Trophoblast cell (in vitro differentiated cells and primary cell): ENCODE measurements around the gene PIH1D1.
"Not testable (repeated sequence)": the region's sequence is repeated elsewhere in the genome, so short reads cannot be mapped to it uniquely, and the experiment has no call there.

Experiments used
- DNase-seq, 2 donors: peaks; one replicate each; pipeline ENCODE4 v3.0.0-alpha.2; 2016
- H2AFZ ChIP-seq: 2 replicates; pipeline ENCODE4 v1.6.1; 2013; ENCODE audit warnings: low read length, moderate library complexity, mild to moderate bottlenecking; ENCODE audit not compliant: insufficient read depth, poor library complexity
- H2AK5ac ChIP-seq: 2 replicates; pipeline ENCODE4 v1.6.1; 2013; ENCODE audit warnings: mild to moderate bottlenecking, low read length
- H2BK120ac ChIP-seq: 2 replicates; pipeline ENCODE4 v1.6.1; 2013; ENCODE audit warnings: low read length, mild to moderate bottlenecking, moderate library complexity; ENCODE audit not compliant: insufficient read depth, poor library complexity
- H2BK12ac ChIP-seq: 2 replicates; pipeline ENCODE4 v1.6.1; 2013; ENCODE audit warnings: mild to moderate bottlenecking, low read length, moderate library complexity
- H2BK5ac ChIP-seq: 2 replicates; pipeline ENCODE4 v1.6.1; 2013; ENCODE audit warnings: low read length, low read depth, moderate library complexity, mild to moderate bottlenecking; ENCODE audit not compliant: poor library complexity
- H3K14ac ChIP-seq: 2 replicates; pipeline ENCODE4 v1.6.1; 2013; ENCODE audit warnings: mild to moderate bottlenecking, low read length
- H3K18ac ChIP-seq: 2 replicates; pipeline ENCODE4 v1.6.1; 2013; ENCODE audit warnings: mild to moderate bottlenecking, low read length
- H3K23ac ChIP-seq: 2 replicates; pipeline ENCODE4 v1.6.1; 2013; ENCODE audit warnings: low read length
- H3K27ac ChIP-seq: 2 replicates; pipeline ENCODE4 v1.5.1; 2013; ENCODE audit warnings: low read depth, mild to moderate bottlenecking, inconsistent platforms, low read length, moderate library complexity
- H3K27me3 ChIP-seq: 2 replicates; pipeline ENCODE4 v1.6.1; 2013; ENCODE audit warnings: inconsistent platforms, mild to moderate bottlenecking, low read length, moderate library complexity; ENCODE audit not compliant: insufficient read depth
- H3K36me3 ChIP-seq, 2 experiments: 1 replicate in 1 of 2; 2 replicates in 1 of 2; pipeline ENCODE4 v1.6.1; 2013; ENCODE audit warnings: low read length in 2 of 2, mild to moderate bottlenecking in 2 of 2, moderate library complexity in 1 of 2; ENCODE audit not compliant: insufficient read depth in 2 of 2, control insufficient read depth in 1 of 2
- H3K4ac ChIP-seq: 2 replicates; pipeline ENCODE4 v1.6.1; 2013; ENCODE audit warnings: low read depth, mild to moderate bottlenecking, low read length, moderate library complexity
- H3K4me1 ChIP-seq, 2 experiments: 1 replicate in 1 of 2; 2 replicates in 1 of 2; pipeline ENCODE4 v1.6.1; 2013; ENCODE audit warnings: low read length in 2 of 2, mild to moderate bottlenecking in 2 of 2, moderate library complexity in 1 of 2; ENCODE audit not compliant: insufficient read depth in 2 of 2, control insufficient read depth in 1 of 2
- H3K4me2 ChIP-seq: 2 replicates; pipeline ENCODE4 v1.6.1; 2013; ENCODE audit warnings: inconsistent platforms, mild to moderate bottlenecking, low read length, moderate library complexity
- H3K4me3 ChIP-seq: 2 replicates; pipeline ENCODE4 v1.5.1; 2013; ENCODE audit warnings: mild to moderate bottlenecking, low read depth, low read length, inconsistent platforms
- H3K79me1 ChIP-seq: one replicate; pipeline ENCODE4 v1.6.1; 2013; ENCODE audit warnings: low read length
- H3K79me2 ChIP-seq: 2 replicates; pipeline ENCODE4 v1.6.1; 2013; ENCODE audit warnings: low read length, mild to moderate bottlenecking; ENCODE audit not compliant: control insufficient read depth, insufficient read depth, poor library complexity
- H3K9ac ChIP-seq: 2 replicates; pipeline ENCODE4 v1.6.1; 2013; ENCODE audit warnings: mild to moderate bottlenecking, low read length
- H3K9me3 ChIP-seq: 2 replicates; pipeline ENCODE4 v1.6.1; 2013; ENCODE audit warnings: low read depth, mild to moderate bottlenecking, control low read depth, inconsistent platforms, low read length; ENCODE audit not compliant: insufficient read depth
- H4K12ac ChIP-seq: 2 replicates; pipeline ENCODE4 v1.6.1; 2013; ENCODE audit warnings: low read depth, mild to moderate bottlenecking, low read length, moderate library complexity
- H4K8ac ChIP-seq: 2 replicates; pipeline ENCODE4 v1.6.1; 2013; ENCODE audit warnings: low read depth, mild to moderate bottlenecking, low read length, moderate library complexity
- H4K91ac ChIP-seq: one replicate; pipeline ENCODE4 v1.6.1; 2013; ENCODE audit warnings: low read depth, mild to moderate bottlenecking, low read length, moderate library complexity
- WGBS: extraction: QIAGEN DNeasy Blood & Tissue Kit; methylation state at CpG from one replicate; pipeline ENCODE4 v1.1.7; 2013; ENCODE audit warnings: missing lambda C conversion rate; ENCODE audit not compliant: insufficient read length, insufficient coverage; ENCODE audit errors: extremely low coverage; 5-methylcytosine and 5-hydroxymethylcytosine counted together

The PIH1D1 gene

DNA sequence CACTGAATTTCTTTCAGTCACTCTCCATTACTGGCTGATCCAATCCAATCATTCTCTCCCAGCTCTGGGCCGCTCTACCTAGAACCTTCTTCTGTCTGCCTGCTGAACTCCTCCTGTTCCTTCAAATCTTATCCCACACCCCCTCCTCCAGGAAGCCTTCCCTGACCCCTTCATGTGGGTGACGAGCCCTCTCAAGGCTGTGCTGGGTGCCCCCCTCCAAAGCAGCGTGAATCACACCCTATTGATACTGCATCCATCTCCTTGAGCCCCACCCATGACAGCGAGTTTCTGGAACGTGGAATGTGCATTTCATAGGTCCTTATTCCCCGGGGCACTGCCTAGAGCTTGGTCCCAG, 3.2 kb downstream of the PIH1D1 start:
- Histone ChIP-seq H3K4me3 (no peak overlapping the region), H3K79me2 (peaks cover 5% of the 10 kb centered on the region), H4K12ac (no peak overlapping the region), H2BK120ac (no peak overlapping the region), H2BK12ac (no peak overlapping the region), H4K8ac (no peak overlapping the region), H3K27me3 (no peaks in the 10 kb centered on the region), H3K4ac (no peak overlapping the region), H3K36me3 (peaks cover 27 to 29% of the 10 kb centered on the region in 2 experiments), H3K4me1 (no peaks in the 10 kb centered on the region), H2BK5ac (no peak overlapping the region), H3K79me1 (peaks cover 7% of the 10 kb centered on the region), H3K18ac (no peak overlapping the region), H3K23ac (no peak overlapping the region), H3K9ac (no peak overlapping the region), H2AK5ac (no peak overlapping the region), H3K4me2 (no peak overlapping the region), H4K91ac (no peak overlapping the region), H2AFZ (no peak overlapping the region), H3K9me3 (no peaks in the 10 kb centered on the region), H3K27ac (no peak overlapping the region), H3K14ac (no peak overlapping the region)
- WGBS = no CpG with 5 or more reads among the region's 6 CpGs
- DNase-seq = no peak

DNA sequence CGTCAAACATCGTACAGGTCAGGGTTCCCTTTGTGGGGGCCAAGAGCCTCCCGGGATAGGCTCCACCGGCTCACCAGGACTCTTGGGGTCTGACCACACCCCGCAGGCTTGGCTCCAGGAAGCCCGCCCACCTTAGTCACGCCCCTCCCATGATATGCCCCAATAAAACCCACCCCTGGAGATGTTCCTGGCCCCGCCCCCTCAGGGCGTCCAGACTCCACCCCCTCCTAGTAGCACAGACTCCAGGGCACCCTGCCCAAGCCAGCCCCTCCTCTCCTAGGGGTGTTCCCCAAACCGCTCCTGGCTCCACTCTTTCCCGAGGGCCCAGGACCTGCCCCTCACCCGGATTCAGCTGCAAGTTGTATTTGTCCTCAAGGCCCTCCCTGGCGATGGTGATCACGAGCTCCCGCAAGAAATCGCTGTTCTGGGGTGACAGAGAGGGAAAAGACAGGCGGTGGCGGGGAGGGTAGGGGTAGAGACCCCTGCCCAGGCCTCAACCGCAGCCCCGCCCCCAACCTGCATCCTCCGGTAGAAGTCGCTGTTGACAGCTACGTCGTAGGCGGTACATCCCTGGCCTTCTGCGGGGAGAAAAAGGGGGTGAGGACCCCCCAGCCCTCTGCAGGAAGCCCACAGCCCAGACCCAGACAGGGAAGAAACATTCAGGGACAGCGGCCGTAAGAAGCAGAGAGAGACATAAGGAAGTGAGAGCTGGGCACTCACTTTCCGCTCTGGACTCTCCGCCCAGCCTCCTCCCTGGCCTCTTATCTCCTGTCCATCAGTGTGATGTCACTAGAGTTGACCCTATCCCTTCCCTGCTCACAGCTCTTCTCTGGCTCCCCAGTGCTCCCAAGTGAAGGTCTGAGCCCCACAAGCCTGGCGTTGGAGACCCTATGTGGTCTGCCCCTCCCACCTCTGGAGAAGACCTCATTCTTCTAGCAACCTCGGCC, 3.9 kb downstream of the PIH1D1 start:
- H4K91ac ChIP-seq = no peak overlapping the region
- H3K27ac ChIP-seq = no peak overlapping the region
- H3K9me3 ChIP-seq = no peaks in the 10 kb centered on the region
- H4K12ac ChIP-seq = no peak overlapping the region
- WGBS = no CpG with 5 or more reads among the region's 32 CpGs
- H3K4me3 ChIP-seq = no peak overlapping the region
- H3K36me3 ChIP-seq = peaks cover 27 to 29% of the 10 kb centered on the region in 2 experiments
- no peak overlapping the region for H3K4me2 ChIP-seq
- no peak overlapping the region for H2BK12ac ChIP-seq
- H3K79me2 ChIP-seq = peaks cover 6% of the 10 kb centered on the region
- H2BK120ac ChIP-seq = no peak overlapping the region
- H3K4me1 ChIP-seq = no peaks in the 10 kb centered on the region
- no peak overlapping the region for H2BK5ac ChIP-seq
- peak overlapping the region; percentile 18 for H4K8ac ChIP-seq
- H3K23ac ChIP-seq = no peak overlapping the region
- no peak overlapping the region for H2AFZ ChIP-seq
- H3K9ac ChIP-seq = no peak overlapping the region
- H3K18ac ChIP-seq = no peak overlapping the region
- H2AK5ac ChIP-seq = no peak overlapping the region
- no peaks in the 10 kb centered on the region for H3K27me3 ChIP-seq
- peaks cover 9% of the 10 kb centered on the region for H3K79me1 ChIP-seq
- no peak for DNase-seq
- H3K4ac ChIP-seq = no peak overlapping the region
- H3K14ac ChIP-seq = no peak overlapping the region

DNA sequence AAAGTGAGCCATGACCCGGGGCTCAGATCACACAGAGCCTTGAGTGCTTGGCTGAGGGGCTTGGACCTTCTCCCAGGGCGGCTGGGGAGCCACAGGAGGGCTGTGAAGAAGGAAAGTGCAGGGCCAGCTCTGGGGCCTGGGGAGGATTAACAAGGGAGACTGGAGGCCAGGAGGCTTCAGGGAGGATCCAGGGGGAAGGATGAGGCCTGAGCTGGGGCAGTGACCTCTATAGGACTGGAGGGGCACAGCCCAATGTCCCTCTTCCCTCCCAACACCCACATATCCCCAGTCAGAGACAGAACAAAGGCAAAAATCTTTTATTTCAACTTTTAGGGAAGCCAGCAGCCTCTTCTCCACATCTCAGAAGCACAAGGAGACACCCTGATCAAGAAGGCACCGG, 5.6 kb downstream of the PIH1D1 start:
- Histone ChIP-seq H3K4me1 (no peaks in the 10 kb centered on the region), H4K91ac (no peak overlapping the region), H3K79me1 (peaks cover 5% of the 10 kb centered on the region), H2BK120ac (no peak overlapping the region), H4K12ac (no peak overlapping the region), H4K8ac (no peak overlapping the region), H3K9me3 (peaks cover 2% of the 10 kb centered on the region), H3K4ac (no peak overlapping the region), H2AFZ (no peak overlapping the region), H3K4me2 (no peak overlapping the region), H3K23ac (no peak overlapping the region), H3K79me2 (peaks cover 3% of the 10 kb centered on the region), H3K9ac (no peak overlapping the region), H2AK5ac (no peak overlapping the region), H3K18ac (no peak overlapping the region), H3K14ac (no peak overlapping the region), H3K27ac (no peak overlapping the region), H3K36me3 (peaks cover 27 to 29% of the 10 kb centered on the region in 2 experiments), H3K27me3 (peaks cover 15% of the 10 kb centered on the region), H2BK5ac (no peak overlapping the region), H3K4me3 (no peak overlapping the region), H2BK12ac (no peak overlapping the region)
- DNase-seq = no peak
- no CpG with 5 or more reads among the region's 3 CpGs for WGBS

DNA sequence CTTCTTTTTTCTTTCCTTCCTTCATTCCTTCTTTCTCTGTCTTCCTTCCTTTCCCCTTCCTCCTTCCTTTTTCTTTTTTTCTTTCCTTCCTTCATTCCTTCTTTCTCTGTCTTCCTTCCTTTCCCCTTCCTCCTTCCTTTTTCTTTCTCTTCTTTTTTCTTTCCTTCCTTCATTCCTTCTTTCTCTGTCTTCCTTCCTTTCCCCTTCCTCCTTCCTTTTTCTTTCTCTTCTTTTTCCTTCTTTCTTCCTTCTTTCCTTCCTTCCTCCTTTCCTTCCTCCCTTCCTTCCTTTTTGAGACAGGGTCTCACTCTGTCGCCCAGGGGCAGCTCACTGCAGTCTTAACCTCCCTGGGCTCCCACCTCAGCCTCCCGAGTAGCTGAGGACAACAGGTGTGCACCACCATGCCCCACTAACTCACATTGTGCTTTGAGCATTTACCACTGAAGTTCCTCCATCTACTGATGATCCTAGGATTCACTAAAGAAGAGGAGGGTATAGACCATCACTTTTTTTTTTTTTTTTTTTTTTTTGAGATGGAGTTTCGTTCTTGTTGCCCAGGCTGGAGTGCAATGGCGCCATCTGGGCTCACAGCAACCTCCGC, 7.4 kb downstream of the PIH1D1 start:
- H3K18ac ChIP-seq, H2BK12ac ChIP-seq, H4K91ac ChIP-seq, H3K23ac ChIP-seq, H3K4me1 ChIP-seq, H3K14ac ChIP-seq, H2AK5ac ChIP-seq, H3K4ac ChIP-seq, H3K79me2 ChIP-seq, H2BK5ac ChIP-seq, H3K9ac ChIP-seq, H3K4me3 ChIP-seq, H3K27ac ChIP-seq, H2AFZ ChIP-seq, H3K9me3 ChIP-seq, DNase-seq, H2BK120ac ChIP-seq, H3K79me1 ChIP-seq, H4K12ac ChIP-seq, H3K4me2 ChIP-seq: not testable (repeated sequence)
- no CpG with 5 or more reads among the region's 5 CpGs for WGBS
- Histone ChIP-seq H3K27me3 (peaks cover 31% of the 10 kb centered on the region), H4K8ac (peak overlapping the region; percentile 10), H3K36me3 (peaks cover 19 to 24% of the 10 kb centered on the region in 2 experiments)
